ENCODE data around the gene DCDC1.

GRCh38 chr11:31141789-31142188 lies 227.8 kb downstream of the DCDC1 start:
- TF ChIP-seq CTCF (IDR thresholded peaks at IDR 0.05) (no peak), E2F4 (CRISPR knock-in tag; IDR thresholded peaks at IDR 0.05; ENCODE audit: borderline replicate concordance, low read depth) (no peak), NFYB (CRISPR knock-in tag; conservative IDR thresholded peaks at IDR 0.05; ENCODE audit: low read depth) (no peak), GTF2I (CRISPR knock-in tag; conservative IDR thresholded peaks at IDR 0.05) (no peak), KAT7 (CRISPR knock-in tag; IDR thresholded peaks at IDR 0.05; ENCODE audit: borderline replicate concordance) (no peak), TEAD4 (CRISPR knock-in tag; IDR thresholded peaks at IDR 0.05) (no peak), ZNF263 (CRISPR knock-in tag; IDR thresholded peaks at IDR 0.05; ENCODE audit: low read depth) (no peak), ATF3 (CRISPR knock-in tag; conservative IDR thresholded peaks at IDR 0.05) (no peak)

All from WTC11 (cell line).